Glomerular endothelial cell (primary cell): ENCODE results near the gene AGPAT2. TPM values are rescaled to one million over a fixed set of nuclear protein-coding genes. Genes with fewer than 3 reads are reported as not detected.

Experiments used
- DNase-seq: peaks from one replicate; pipeline ENCODE4 v3.0.0-alpha.2; 2011; ENCODE audit warnings: low read depth, low spot score; ENCODE audit errors: extremely low read depth
- total RNA-seq: library from RNA; depleted of rRNA; stranded (reverse); fragments of >200 nt; gene quantifications from 2 replicates; pipeline ENCODE4 v1.2.3, GENCODE V29; 2015

AGPAT2 gene
- total RNA-seq, 1 donor from 2014 or later = 43.2 TPM

DNA sequence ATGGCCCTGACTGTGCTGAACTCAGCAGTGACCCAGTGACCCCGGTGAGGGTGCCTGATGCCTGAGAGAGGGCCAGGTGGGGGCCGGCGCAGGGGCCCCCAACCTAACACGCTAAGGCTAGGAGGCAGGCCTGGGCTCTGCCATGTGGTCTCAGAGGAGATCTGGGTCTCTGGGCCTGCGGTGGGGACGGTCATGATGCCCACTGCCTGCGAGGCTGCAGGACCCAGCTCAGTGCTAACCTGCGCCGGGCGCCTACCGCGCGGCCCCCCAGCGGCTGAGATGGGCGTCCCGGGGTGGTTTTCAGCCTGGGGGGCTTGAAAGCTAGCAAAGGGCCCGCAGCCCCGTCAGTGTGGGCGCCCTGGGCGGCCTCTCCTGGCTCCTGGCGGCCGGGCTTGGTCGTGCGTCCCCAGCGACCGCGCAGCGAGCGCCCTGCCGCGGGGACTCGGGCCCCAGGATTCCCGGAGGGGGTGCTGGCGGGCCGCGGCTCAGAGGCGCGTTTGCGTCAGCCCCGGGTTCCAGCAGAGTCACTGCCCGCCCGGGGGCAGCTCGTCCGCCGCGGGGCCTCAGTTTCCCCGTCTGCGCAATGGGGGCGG, 22.1 kb downstream of the AGPAT2 start:
- DNase-seq = no peak

GRCh38 chr9:136664000-136664915, 23.0 kb downstream of the AGPAT2 start:
- DNase-seq = no peak

DNA sequence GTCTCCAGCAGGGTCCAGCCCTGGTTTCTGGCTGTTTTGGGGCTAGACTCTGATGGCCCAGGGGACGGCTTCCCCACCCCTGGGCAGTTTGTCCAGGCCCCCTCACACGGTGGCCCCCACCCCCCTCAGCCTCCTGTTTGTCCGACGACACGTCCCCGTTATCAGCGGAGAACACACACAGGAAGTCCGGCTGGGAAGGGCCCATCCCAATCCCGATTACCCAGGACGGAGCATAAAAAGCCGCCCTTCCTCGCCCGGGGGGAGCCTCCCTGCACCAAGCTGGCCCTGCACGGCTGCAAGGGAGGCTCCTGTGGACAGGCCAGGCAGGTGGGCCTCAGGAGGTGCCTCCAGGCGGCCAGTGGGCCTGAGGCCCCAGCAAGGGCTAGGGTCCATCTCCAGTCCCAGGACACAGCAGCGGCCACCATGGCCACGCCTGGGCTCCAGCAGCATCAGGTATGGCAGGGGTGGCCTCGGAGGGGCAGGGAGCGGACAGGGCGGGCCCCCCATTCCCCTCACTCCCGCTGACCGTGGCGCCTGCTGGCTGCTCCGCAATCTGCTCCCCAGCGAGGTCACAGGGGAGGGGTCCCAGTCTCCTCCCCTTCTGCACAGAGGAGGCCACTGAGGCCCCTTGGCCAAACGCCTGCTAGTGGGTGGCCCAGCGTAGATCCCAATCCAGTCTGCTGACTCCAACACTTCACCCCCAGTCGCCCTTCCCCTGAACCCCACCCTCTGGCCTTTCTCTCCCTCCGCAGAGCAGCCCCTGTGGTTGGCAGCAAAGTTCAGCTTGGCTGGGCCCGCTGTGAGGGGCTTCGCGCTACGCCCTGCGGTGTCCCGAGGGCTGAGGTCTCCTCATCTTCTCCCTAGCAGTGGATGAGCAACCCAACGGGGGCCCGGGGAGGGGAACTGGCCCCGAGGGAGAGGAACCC, 24.3 kb downstream of the AGPAT2 start, which contains the start of gene EGFL7:
Gene EGFL7 (plus strand): TSS at position 261 of the 926 bp plus-strand sequence. CDS start 5,367 bp downstream, outside the sequence.
- DNase-seq = no peak

GRCh38 chr9:136662326-136662655, 25.0 kb downstream of the AGPAT2 start:
- no peak for DNase-seq

GRCh38 chr9:136661641-136662325, 25.5 kb downstream of the AGPAT2 start:
- DNase-seq = no peak

DNA sequence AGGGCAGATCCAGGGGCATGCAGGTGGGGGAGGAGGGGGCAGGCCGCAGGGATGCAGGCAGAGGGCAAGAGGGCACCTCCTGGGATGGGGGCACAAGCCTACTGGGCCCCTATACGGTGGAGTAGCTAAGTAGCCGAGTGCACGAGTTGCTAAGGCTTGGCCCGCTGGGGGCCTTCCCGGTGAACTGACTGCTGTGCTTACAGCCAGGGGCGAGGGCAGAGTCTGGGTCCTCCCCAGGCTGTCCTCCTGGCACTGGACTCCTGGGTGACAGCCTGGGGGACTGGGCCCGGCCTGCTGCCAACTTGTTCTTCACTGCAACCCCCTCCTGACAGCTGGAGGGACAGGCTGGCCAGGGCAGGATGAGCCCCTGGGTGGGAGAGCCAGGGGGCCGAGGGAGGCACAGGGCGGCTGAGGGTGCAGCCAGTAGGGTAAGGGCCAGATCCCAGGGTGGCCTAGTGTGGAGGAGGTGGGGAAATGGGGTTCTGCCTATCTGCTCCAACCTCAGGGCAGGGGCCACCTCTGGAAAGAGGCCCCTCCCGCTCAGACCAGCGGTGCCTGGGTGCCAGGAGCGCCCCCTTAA, 26.2 kb downstream of the AGPAT2 start:
- DNase-seq = no peak

GRCh38 chr9:136659861-136660784, 27.1 kb downstream of the AGPAT2 start:
- no peak for DNase-seq

DNA sequence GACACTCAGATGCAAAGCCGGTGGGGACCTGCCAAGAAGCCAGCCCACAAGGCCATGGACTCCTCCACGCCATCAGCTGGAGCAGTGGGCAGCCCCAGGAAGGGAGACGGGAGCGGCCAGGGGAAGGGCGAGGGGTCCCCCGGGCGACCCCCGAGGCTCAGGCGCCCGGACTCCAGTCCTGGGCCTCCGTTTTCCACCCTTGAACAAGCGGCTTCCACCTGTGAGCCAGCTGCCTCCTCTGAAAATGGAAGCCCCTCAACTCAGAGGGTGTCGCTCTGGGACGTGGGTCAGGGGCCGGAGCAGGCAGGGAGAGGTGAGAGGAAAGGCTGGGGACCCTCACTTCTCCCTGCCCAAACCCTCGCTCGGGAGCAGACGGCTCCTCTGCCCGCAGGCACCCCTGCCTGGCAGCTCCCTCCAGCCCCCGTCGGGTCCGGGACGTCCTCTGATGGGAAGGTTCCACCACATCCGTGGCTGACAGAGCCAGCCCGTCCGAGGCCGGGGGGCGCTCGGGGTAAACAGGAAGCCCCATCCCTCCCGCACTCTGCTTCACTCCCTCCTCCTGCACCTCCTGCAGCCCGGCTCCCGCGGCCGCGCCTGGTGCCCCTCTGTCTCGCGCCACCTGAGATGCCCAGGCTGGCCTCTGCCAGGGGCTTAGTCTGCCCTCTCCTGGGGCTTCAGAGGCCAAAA, 28.3 kb downstream of the AGPAT2 start:
- no peak for DNase-seq

DNA sequence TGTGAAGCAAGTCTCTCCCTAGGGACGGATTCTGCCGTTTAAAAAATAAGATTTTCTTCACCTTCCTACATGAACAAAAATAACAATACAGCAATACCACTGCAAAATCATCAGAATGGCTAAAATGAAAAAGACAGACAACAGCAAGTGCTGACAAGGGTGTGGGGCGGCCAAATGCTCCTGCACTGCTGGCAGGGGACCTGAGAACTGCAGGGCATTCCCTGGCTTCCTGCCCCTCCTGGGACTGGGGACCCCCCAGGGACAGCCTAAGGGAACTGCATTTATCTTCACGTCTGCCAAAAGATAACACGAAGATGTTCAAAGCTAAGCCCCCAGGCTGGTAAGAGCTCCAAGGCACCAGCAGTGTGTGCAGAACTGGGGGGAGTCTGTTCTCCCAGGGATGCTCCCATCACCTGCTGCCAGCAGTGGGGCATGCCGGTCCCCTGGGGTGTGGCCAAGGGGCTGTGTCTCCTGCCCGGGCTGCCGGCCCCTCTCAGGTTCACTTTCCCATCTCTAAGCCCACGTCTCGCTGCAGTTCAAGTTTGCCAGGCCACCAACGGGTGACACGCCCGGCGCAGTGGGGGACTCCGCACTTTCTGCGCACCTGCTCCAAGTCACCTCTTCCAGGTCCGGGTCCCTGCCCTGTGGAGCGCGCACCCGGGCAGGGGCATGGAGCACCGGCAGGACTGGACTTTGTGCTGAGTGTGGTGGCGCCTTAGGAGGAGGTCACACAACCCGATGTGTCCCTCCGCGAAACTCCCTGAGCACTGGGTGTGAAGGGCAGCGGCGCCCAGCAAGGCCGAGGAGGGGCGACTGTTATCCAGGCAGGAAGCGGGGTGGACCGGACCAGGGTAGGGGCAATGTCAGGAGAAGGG, 29.0 kb downstream of the AGPAT2 start:
- no peak for DNase-seq

DNA sequence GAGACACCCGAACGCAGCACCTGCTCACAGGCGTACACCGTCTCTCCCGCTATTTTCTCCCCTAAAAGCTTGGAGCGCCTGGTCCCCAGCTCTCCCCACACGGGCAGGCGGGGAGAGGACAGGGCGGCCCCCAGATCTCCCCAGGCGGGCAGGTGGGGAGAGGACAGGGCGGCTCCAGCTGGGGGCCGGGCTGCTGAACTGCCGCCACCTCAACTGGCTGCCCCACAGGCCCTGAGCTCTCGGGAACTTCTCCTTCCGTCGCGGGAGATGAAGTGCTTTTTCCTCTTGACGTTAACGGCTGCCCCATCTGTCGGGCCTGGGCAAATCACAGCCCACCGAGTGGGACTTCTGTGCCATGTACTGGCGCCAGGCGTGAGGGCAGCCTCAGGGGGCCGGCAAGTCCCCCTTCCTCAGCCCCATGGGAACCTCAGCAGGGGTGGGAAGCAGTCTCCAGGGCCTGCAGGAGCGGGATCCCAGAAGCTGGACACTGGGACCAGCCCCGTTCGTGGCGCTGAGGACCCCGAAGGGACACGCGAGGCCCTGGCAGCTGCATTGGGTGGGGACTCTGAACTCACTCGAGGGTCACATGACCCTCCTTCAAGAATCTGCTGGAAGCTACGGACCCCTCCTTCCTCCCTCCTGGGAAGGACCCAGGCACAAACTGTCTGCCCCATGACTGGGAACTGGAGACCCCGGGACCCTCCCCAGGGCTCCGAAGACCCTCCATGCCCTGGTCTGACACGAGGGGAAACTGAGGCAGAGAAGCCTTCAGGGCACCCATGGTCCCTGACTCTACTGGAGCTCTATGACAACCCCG, 30.3 kb downstream of the AGPAT2 start:
- DNase-seq = no peak

GRCh38 chr9:136656183-136656738, 31.0 kb downstream of the AGPAT2 start:
- no peak for DNase-seq

GRCh38 chr9:136655536-136656182, 31.6 kb downstream of the AGPAT2 start:
- no peak for DNase-seq

GRCh38 chr9:136654820-136655535, 32.3 kb downstream of the AGPAT2 start:
- no peak for DNase-seq

DNA sequence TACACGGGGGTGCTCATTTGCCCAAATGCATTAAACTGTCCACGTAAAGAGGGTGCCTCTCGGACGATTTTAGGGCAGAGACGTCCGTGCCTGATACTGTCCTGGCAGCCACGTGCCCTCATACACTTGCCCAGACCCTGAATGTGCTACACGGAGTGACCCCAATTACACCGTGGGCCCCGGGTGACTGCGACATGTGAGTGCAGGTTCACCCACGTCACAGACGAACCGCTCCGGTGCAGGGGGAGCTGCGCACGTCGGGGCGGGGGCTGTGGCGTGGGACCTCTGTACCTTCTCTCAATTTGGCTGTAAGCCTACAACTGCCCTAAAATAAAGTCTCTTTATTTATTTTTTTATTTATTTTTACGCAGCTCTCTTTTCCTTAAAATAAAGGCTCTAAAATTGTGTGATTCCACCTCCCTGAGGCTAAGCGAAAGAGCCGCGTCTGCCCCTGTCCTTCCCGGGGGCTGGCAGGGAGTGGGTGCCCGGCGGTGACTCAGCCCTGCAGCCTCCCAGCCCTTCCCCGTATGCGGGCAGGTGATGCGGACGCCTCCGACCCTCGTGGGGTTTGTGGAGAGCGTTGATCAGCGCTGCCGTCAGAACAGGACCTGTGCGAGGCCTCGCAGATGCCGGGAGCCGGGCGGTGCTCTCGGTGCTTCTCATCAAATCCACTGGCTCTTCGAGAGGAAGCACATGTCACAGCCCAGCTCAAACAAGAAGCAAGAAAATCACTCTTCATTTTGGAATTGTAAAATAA, 33.8 kb downstream of the AGPAT2 start:
- no peak for DNase-seq

- no peak for DNase-seq
Measured at GRCh38 chr9:136651860-136652259, 35.4 kb downstream of the AGPAT2 start.
